Kidney epithelial cell (primary cell): ENCODE data around the gene BICDL1. TPM values are rescaled to one million over a fixed set of nuclear protein-coding genes. Genes with fewer than 3 reads are reported as not detected.
"Not testable (repeated sequence)": the region's sequence is repeated elsewhere in the genome, so short reads cannot be mapped to it uniquely, and the experiment has no call there.

Source experiments
- DNase-seq: peaks from one replicate; pipeline ENCODE4 v3.0.0-alpha.2; 2010; ENCODE audit warnings: low read depth
- H3K27me3 ChIP-seq: 2 replicates; pipeline ENCODE4 v1.6.0; 2011; ENCODE audit warnings: low read length; ENCODE audit not compliant: control insufficient read depth, insufficient read depth
- H3K36me3 ChIP-seq: 2 replicates; pipeline ENCODE4 v1.5.1; 2011; ENCODE audit warnings: low read length; ENCODE audit not compliant: control insufficient read depth, insufficient read depth
- H3K4me3 ChIP-seq: 2 replicates; pipeline ENCODE4 v1.5.1; 2011; ENCODE audit warnings: low read depth, mild to moderate bottlenecking, control low read depth, low read length
- CTCF ChIP-seq: IDR thresholded peaks from 2 replicates; pipeline ENCODE4 v1.5.1; 2011; ENCODE audit warnings: mild to moderate bottlenecking, moderate library complexity, low read length, control low read depth, inconsistent platforms; ENCODE audit not compliant: insufficient read depth, poor library complexity, severe bottlenecking
- total RNA-seq: library from RNA; depleted of rRNA; stranded (reverse); fragments of >200 nt; gene quantifications from 2 replicates; pipeline ENCODE4 v1.2.3, GENCODE V29; 2015

Gene BICDL1
- total RNA-seq, 1 donor from 2014 or later: 9.2 TPM

GRCh38 chr12:119956047-119956446 is 33.0 kb upstream of the BICDL1 start:
- no peak for TF ChIP-seq CTCF
- no peaks in the 10 kb centered on the region for H3K36me3 ChIP-seq
- no peak for DNase-seq
- H3K27me3 ChIP-seq: no peaks in the 10 kb centered on the region
- H3K4me3 ChIP-seq: no peak overlapping the region

- Histone ChIP-seq H3K36me3 (no peaks in the 10 kb centered on the region), H3K4me3 (no peak overlapping the region), H3K27me3 (no peaks in the 10 kb centered on the region)
- TF ChIP-seq CTCF: no peak
- no peak for DNase-seq
Observed at GRCh38 chr12:119957135-119957534, 31.9 kb upstream of the BICDL1 start.

- Histone ChIP-seq H3K4me3 (no peak overlapping the region), H3K36me3 (no peaks in the 10 kb centered on the region), H3K27me3 (no peaks in the 10 kb centered on the region)
- DNase-seq: no peak
- TF ChIP-seq CTCF: no peak
Observed at GRCh38 chr12:119959435-119959834, 29.6 kb upstream of the BICDL1 start.

GRCh38 chr12:119964123-119964522 is 24.9 kb upstream of the BICDL1 start:
- Histone ChIP-seq H3K36me3 (no peaks in the 10 kb centered on the region), H3K4me3 (no peak overlapping the region), H3K27me3 (no peaks in the 10 kb centered on the region)
- TF ChIP-seq CTCF: no peak
- DNase-seq: no peak

- DNase-seq: no peak
- Histone ChIP-seq H3K4me3 (no peak overlapping the region), H3K27me3 (no peaks in the 10 kb centered on the region), H3K36me3 (no peaks in the 10 kb centered on the region)
- TF ChIP-seq CTCF: no peak
Observed at GRCh38 chr12:119964929-119965328, 24.1 kb upstream of the BICDL1 start.

GRCh38 chr12:119980242-119980641 is 8.8 kb upstream of the BICDL1 start:
- DNase-seq: no peak
- Histone ChIP-seq H3K4me3 (no peak overlapping the region), H3K27me3 (no peaks in the 10 kb centered on the region), H3K36me3 (no peaks in the 10 kb centered on the region)
- no peak for TF ChIP-seq CTCF

- H3K36me3 ChIP-seq, H3K27me3 ChIP-seq, DNase-seq, H3K4me3 ChIP-seq: not testable (repeated sequence)
Observed at GRCh38 chr12:119980702-119981101, 8.3 kb upstream of the BICDL1 start.
